B cell (primary cell): ENCODE measurements around the gene ZNF296.

Experiments used
- CTCF ChIP-seq: fragments of 200-600 bp; IDR thresholded peaks from one replicate; pipeline ENCODE4 v1.8.0; 2022; ENCODE audit warnings: antibody characterized with exemption, mild to moderate bottlenecking
- EZH2 ChIP-seq: IDR thresholded peaks from 2 replicates; pipeline ENCODE4 v1.6.1; 2012; ENCODE audit warnings: borderline replicate concordance, low read depth, mild to moderate bottlenecking, moderate library complexity, low read length; ENCODE audit not compliant: insufficient read depth, poor library complexity, severe bottlenecking

GRCh38 chr19:45103156-45103507 lies 26.9 kb upstream of the ZNF296 start:
- TF ChIP-seq CTCF (no peak), EZH2 (no peak)
